NB4 (cell line): ENCODE results near the gene STPG4.

Experiments
- CTCF ChIP-seq: IDR thresholded peaks from one replicate; pipeline ENCODE4 v1.5.1; 2012; ENCODE audit warnings: low read depth, low read length
- MAX ChIP-seq: IDR thresholded peaks from 2 replicates; pipeline ENCODE4 v1.6.1; 2011; ENCODE audit warnings: low read depth, low read length
- MYC ChIP-seq: IDR thresholded peaks from 2 replicates; pipeline ENCODE4 v1.6.1; 2011; ENCODE audit warnings: low read depth, low read length
- POLR2A ChIP-seq: IDR thresholded peaks from 2 replicates; pipeline ENCODE4 v1.6.1; 2011; ENCODE audit warnings: mild to moderate bottlenecking; ENCODE audit not compliant: insufficient read length; ENCODE audit errors: extremely low read depth

GRCh38 chr2:47078541-47079482, 76.3 kb downstream of the STPG4 start:
- no peak for TF ChIP-seq CTCF
- no peak for TF ChIP-seq MAX
- TF ChIP-seq POLR2A, result no peak
- TF ChIP-seq MYC, result no peak
